Activated CD8-positive, alpha-beta memory T cell treated with anti-CD3 and anti-CD28 coated beads, Interleukin-2, amount 50 U/mL, for 4 hours (primary cell): ENCODE results near the gene GJA5.
"Not testable (repeated sequence)": the region's sequence is repeated elsewhere in the genome, so short reads cannot be mapped to it uniquely, and the experiment has no call there.

Experiments used
- DNase-seq: peaks from one replicate; pipeline ENCODE4 v3.0.0-alpha.2; 2020

Gene GJA5

GRCh38 chr1:147762233-147763024, 2.0 kb upstream of the GJA5 start:
- no peak for DNase-seq

- no peak for DNase-seq
Observed at GRCh38 chr1:147758379-147759100, 1.9 kb downstream of the GJA5 start.

- no peak for DNase-seq
Observed at GRCh38 chr1:147757015-147757990, 3.1 kb downstream of the GJA5 start.

DNA sequence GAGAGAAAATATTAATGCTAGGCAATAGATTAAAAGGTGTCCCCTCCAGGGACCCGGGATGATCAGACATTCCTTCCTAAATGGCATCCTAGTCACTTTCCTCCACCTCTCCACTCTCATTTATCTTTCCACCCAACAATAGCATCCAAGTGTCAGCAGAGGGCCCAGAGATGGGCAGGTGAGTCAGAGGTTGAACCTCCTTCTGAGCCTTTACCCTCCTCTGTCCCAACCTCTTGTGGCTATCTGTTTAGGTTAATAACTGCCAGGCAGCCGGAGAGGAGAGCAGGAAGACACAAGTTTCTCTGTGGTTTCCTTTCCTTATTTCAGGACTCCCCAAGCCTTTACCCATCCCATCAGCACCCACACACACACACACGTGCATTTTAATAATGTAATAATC, 4.1 kb downstream of the GJA5 start:
- no peak for DNase-seq

DNA sequence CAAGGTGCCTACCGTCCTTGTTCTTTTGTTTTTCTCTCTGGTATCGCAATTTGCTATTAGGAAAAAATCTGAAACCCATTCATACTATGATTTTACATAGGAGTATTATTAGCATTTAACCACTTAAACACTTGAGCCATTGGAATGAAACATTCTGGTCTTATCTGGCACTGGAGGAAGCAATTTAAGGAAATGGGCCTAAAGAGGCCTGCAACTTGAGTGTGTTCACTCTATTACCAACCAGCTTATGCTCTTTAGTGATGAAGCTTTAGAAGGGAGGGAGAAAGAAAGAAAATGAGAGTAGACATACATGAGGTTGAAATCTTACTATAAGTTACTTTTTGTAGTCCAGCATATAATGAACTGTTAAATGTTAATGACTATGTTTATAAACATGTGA, 5.7 kb downstream of the GJA5 start:
- no peak for DNase-seq

GRCh38 chr1:147753081-147753480, 7.3 kb downstream of the GJA5 start:
- DNase-seq = no peak

DNA sequence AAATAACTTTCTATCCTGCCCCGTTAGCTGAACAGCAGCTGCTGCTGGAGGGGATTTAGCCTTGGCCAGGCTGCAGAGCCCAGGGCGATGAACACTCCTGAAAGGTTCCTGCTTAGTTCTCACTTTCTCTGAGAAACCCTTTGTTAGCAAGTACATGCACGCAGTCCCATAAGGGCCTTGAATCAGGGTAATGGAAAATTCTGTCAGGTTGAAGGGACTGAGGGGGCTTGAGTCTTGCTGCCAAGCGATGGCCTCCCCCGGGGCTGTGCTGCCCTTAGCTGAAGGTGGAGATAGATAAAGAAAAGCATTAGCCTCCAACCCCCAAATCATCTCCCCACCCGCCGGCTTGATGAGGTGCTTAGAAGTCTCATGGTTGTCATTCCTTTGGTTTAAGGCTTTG, 7.9 kb downstream of the GJA5 start:
- DNase-seq = no peak

DNA sequence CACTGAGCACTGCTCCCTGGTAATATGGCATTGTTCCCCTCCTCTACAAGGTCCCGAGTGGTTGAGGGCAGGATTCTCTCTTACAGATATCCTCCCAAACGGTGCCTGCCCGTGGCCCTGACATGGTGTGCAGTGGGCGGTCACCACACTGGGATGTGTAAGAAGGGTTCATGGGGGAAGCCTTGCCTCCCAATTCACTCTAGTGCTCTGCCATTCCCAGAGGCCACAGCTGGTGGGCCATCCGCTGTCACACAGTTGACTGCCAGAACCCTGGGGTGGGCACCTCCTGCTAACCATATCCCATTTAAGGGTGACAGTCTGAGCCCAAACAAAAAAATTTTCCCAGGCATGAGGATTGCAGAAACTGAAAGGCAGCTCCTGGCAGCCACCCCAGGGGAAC, 9.1 kb downstream of the GJA5 start:
- DNase-seq = no peak

DNA sequence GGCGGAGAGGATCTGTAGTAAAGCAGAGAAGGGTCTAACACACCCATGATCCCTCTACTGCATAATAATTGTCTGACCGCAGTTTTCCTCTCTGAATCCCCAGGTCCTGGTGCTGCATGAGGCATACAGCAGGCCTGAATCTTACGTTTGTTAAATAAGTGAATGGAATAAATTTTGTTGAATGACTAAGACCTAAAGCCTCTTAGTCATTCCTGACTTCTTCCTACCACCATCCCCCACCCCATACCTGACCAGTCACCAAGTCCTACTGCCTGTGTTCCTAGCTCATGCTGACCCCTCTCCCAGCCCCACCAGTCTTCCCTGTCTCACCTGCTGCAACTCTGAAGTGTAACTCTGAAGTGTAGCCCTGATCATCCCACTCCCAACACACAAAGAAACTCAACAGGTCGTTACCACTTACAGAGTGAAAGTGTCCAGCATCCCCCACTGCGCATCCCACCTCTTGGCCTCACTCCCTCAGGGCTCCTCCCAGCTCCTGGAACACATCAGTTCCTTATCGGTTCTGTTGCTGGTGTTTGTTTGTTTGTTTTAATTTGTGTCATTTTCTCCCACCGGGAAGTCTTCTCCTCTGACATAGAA, 9.7 kb downstream of the GJA5 start:
- DNase-seq = no peak

DNA sequence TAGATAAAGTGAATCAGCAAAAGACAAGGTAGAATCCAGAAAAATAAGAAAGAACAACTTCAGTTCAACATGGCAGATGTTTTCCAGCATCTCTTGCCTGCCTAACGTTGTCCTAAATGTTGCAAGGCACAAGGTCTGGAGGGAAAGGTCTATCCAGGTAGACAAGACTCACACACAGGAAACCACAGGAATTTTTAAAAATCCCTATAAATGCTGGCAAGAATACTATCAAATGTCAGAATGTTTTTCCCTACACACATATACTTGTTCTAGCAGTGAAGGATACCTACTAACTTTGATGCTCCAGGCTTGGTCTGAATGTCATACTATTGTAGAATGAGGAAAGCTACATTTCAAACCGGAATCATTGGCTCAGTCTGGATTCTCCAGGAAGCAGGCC, 10.6 kb downstream of the GJA5 start:
- no peak for DNase-seq

DNA sequence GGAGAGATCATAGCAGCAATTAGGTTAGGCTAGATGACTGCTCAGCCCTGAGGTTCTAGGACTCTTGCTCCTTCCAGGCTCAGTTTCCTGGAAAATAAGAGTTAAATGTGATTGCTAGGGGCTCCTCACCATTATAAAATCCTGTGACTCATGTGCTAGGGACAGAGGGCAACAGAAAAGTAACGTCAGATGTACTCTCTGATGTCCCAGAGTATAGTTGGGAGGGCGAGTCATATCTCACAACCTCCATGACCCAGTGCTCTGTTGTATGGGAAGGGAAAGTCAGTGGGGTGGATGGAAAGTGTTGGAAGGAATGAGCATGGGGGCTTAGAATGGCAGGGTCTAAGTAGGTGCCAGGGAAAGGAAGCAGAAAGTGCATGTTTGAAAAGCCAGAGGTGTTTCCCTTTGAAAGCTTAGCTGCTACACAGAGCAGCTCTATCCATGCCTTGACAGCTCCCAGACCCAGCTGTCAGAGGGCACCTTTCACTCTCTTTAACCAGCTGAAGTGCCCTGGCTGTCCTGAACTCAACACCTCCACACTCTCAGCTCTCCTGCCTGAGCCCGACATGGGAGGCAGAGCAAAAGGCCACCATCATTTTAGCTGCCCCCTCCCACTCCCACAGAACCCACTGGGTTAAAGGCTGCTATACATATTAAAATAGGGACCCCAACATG, 11.6 kb downstream of the GJA5 start:
- no peak for DNase-seq

- no peak for DNase-seq
Observed at GRCh38 chr1:147747966-147748365, 12.4 kb downstream of the GJA5 start.

DNA sequence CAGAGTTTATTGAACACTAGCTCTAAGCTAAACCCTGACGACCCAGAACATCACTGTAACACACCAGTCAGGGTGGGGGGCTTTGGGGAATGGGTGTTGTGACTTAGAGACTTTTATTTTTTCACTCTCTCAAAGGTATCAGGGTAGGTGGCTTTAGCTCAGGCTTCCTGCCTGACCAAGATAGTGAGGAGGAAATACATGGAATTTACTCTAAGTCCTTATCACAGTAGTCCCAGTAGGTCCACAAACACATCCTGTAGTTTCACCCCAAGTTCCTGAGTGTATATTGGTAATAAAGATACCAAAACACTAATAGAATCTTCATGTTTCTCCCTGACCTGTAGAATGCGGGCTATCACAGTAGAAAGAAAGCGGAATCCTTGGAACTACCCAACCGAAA, 15.1 kb downstream of the GJA5 start:
- no peak for DNase-seq

- no peak for DNase-seq
Observed at GRCh38 chr1:147741065-147741464, 19.3 kb downstream of the GJA5 start.

- no peak for DNase-seq
Observed at GRCh38 chr1:147740391-147740790, 20.0 kb downstream of the GJA5 start.

- no peak for DNase-seq
Observed at GRCh38 chr1:147738739-147739476, 21.5 kb downstream of the GJA5 start.

DNA sequence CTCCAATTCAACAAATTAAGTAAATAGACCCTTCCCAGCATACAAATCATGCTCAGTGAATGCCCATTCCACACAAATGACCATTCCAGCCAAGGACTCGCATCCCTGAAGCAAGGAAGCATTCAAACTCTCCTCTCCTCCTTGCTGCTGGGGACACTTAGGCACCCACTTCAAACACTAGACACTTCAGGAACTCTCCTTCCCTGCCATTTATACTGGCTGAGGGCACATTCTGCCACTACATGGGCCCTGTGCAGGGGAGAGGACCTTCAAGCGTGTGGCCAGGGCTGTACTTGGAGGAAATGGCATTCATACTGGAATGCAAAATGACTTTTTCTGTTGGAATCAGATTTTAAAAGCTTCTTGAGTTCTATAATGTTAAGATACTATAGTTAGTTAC, 22.3 kb downstream of the GJA5 start:
- DNase-seq = no peak

- DNase-seq = no peak
Observed at GRCh38 chr1:147736883-147737282, 23.5 kb downstream of the GJA5 start.

- no peak for DNase-seq
Observed at GRCh38 chr1:147735423-147735822, 25.0 kb downstream of the GJA5 start.

DNA sequence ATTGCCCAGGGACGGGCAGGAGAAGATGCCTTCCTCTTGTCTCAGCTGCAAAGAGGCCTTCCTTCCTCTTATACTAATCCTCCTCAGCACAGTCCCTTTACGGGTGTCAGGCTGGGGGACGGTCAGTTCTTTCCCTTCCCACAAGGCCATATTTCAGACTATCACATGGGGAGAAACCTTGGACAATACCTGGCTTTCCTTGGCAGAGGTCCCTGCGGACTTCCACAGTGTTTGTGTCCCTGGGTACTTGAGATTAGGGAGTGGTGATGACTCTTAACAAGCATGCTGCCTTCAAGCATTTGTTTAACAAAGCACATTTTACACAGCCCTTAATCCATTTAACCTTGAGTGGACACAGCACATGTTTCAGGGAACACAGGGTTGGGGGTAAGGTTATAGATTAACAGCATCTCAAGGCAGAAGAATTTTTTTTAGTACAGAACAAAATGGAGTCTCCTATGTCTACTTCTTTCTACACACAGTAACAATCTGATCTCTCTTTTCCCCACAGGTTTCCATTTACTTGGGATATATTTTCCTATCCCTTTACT, 26.0 kb downstream of the GJA5 start:
- DNase-seq = not testable (repeated sequence)

DNA sequence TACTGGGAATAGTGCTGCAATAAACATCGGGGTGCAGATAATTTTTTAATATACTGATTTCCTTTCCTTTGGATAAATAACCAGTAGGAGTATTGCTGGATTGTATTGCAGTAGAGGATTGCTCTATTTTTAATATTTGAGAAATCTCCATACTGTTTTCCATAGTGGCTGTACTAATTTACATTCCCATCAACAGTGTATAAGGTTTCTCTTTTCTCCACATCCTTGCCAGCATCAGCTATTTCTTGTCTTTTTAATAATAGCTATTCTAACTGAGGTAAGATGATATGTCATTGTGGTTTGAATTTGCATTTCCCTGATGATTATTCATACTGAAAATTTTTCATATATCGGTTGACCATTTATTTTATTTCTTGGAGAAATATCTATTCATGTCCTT, 31.1 kb downstream of the GJA5 start:
- no peak for DNase-seq
